ENCODE data around the gene PASK. TPM values are rescaled to one million over a fixed set of nuclear protein-coding genes. Genes with fewer than 3 reads are reported as not detected.

Gene PASK
- total and polyA plus RNA-seq, 9 of the 15 experiments (the other 6 are each of a cell fraction or from before 2014, with no cell fraction given): 1.5 to 30.3 (median 9.9) TPM

- TF ChIP-seq, protein P1, sequence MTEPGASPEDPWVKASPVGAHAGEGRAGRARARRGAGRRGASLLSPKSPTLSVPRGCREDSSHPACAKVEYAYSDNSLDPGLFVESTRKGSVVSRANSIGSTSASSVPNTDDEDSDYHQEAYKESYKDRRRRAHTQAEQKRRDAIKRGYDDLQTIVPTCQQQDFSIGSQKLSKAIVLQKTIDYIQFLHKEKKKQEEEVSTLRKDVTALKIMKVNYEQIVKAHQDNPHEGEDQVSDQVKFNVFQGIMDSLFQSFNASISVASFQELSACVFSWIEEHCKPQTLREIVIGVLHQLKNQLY (CRISPR knock-in tag; conservative IDR thresholded peaks at IDR 0.05): no peak
- TF ChIP-seq TAF1 (IDR thresholded peaks at IDR 0.05; ENCODE audit: control insufficient read depth, extremely low read depth, insufficient read depth, low read length, severe bottlenecking) (peak; percentile 93), ZFPM2 (CRISPR knock-in tag; IDR thresholded peaks at IDR 0.05) (no peak), FOXP4 (CRISPR knock-in tag; IDR thresholded peaks at IDR 0.05; ENCODE audit: borderline replicate concordance) (no peak), NONO (IDR thresholded peaks at IDR 0.05; ENCODE audit: low read depth in 2 of 2, low read length in 1 of 2) (peak; percentile 77 to 79; a peak in 3 of 4 replicates), PHF21A (IDR thresholded peaks at IDR 0.05; ENCODE audit: borderline replicate concordance, low read depth) (peak; percentile 56; the same call in 1 of the 2 replicates), SMARCB1 (IDR thresholded peaks at IDR 0.05; ENCODE audit: insufficient read length, low read depth) (no peak), ETV1 (tag; conservative IDR thresholded peaks at IDR 0.05; ENCODE audit: low read depth) (peak; percentile 83), ZNF274 (IDR thresholded peaks at IDR 0.05; ENCODE audit: borderline replicate concordance, low read depth, low read length) (no peak), FOXM1 (IDR thresholded peaks at IDR 0.05; ENCODE audit: low read depth) (no peak), FOXM1 (CRISPR knock-in tag; IDR thresholded peaks at IDR 0.05; ENCODE audit: low read depth) (peak; percentile 75; the same call in 1 of the 2 replicates), DIDO1 (tag; IDR thresholded peaks at IDR 0.05; ENCODE audit: low read depth) (peak; percentile 89), ZNF347 (CRISPR knock-in tag; IDR thresholded peaks at IDR 0.05; ENCODE audit: low read depth) (no peak), MCM2 (IDR thresholded peaks at IDR 0.05; ENCODE audit: low read depth) (no peak), ASH1L (IDR thresholded peaks at IDR 0.05; ENCODE audit: borderline replicate concordance, low read depth, partially characterized antibody) (no peak), SMC3 (conservative IDR thresholded peaks at IDR 0.05; ENCODE audit: insufficient read depth, low read depth, low read length) (no peak)
- TF ChIP-seq, protein P2, sequence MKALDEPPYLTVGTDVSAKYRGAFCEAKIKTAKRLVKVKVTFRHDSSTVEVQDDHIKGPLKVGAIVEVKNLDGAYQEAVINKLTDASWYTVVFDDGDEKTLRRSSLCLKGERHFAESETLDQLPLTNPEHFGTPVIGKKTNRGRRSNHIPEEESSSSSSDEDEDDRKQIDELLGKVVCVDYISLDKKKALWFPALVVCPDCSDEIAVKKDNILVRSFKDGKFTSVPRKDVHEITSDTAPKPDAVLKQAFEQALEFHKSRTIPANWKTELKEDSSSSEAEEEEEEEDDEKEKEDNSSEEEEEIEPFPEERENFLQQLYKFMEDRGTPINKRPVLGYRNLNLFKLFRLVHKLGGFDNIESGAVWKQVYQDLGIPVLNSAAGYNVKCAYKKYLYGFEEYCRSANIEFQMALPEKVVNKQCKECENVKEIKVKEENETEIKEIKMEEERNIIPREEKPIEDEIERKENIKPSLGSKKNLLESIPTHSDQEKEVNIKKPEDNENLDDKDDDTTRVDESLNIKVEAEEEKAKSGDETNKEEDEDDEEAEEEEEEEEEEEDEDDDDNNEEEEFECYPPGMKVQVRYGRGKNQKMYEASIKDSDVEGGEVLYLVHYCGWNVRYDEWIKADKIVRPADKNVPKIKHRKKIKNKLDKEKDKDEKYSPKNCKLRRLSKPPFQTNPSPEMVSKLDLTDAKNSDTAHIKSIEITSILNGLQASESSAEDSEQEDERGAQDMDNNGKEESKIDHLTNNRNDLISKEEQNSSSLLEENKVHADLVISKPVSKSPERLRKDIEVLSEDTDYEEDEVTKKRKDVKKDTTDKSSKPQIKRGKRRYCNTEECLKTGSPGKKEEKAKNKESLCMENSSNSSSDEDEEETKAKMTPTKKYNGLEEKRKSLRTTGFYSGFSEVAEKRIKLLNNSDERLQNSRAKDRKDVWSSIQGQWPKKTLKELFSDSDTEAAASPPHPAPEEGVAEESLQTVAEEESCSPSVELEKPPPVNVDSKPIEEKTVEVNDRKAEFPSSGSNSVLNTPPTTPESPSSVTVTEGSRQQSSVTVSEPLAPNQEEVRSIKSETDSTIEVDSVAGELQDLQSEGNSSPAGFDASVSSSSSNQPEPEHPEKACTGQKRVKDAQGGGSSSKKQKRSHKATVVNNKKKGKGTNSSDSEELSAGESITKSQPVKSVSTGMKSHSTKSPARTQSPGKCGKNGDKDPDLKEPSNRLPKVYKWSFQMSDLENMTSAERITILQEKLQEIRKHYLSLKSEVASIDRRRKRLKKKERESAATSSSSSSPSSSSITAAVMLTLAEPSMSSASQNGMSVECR (CRISPR knock-in tag; IDR thresholded peaks at IDR 0.05): peak; percentile 88
- TF ChIP-seq, protein P3, sequence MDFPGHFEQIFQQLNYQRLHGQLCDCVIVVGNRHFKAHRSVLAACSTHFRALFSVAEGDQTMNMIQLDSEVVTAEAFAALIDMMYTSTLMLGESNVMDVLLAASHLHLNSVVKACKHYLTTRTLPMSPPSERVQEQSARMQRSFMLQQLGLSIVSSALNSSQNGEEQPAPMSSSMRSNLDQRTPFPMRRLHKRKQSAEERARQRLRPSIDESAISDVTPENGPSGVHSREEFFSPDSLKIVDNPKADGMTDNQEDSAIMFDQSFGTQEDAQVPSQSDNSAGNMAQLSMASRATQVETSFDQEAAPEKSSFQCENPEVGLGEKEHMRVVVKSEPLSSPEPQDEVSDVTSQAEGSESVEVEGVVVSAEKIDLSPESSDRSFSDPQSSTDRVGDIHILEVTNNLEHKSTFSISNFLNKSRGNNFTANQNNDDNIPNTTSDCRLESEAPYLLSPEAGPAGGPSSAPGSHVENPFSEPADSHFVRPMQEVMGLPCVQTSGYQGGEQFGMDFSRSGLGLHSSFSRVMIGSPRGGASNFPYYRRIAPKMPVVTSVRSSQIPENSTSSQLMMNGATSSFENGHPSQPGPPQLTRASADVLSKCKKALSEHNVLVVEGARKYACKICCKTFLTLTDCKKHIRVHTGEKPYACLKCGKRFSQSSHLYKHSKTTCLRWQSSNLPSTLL (IDR thresholded peaks at IDR 0.05): no peak
Measured at GRCh38 chr2:241102239-241102803, 47.0 kb downstream of the PASK start, which contains the start of gene MTERF4 (continued).
